ENCODE data around the gene FANCC.

- TF ChIP-seq CTCF (IDR thresholded peaks at IDR 0.05; ENCODE audit: borderline replicate concordance, extremely low read depth, low read length, poor library complexity, severe bottlenecking) (no peak), EZH2 (IDR thresholded peaks at IDR 0.05; ENCODE audit: borderline replicate concordance, low read depth, low read length, severe bottlenecking) (no peak)
Observed at GRCh38 chr9:95071925-95072324, 245.6 kb downstream of the FANCC start.

Data from DND-41 (cell line).